ENCODE results near the gene KNTC1.
A peak's percentile ranks its signal among the peaks of the same experiment; 100 is the strongest.

Gene KNTC1

DNA sequence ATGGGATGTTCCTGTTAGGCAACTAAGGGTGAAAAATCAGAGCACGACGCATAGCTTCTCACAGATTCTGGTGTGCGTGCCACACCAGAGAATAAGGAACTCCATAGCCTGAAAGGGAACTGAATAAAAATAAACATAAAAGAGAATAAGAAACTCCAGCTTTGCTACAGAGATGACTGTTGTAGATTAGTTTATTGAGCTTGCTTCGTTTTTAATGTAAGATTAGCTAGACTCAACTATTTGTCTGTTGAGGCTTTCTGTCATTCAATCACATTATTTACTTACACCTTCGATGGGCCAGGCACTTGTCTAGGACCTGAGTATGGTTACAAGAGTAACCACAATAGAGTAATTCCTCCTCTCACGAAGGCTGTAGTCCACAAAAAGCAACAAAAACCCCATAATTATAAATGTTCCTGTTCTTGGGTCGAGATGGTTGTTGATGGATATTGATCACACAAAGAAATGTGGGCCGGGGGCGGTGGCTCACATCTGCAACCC is 25.5 kb upstream of the KNTC1 start (continued):
- TF ChIP-seq PRDM2 (tag by site-specific recombination; IDR thresholded peaks at IDR 0.05; ENCODE audit: borderline replicate concordance) = no peak
- no peak for TF ChIP-seq ZBTB20 (tag by site-specific recombination; IDR thresholded peaks at IDR 0.05)
- TF ChIP-seq ZNF837 (tag by site-specific recombination; IDR thresholded peaks at IDR 0.05) = no peak
- TF ChIP-seq ZNF350 (tag by site-specific recombination; IDR thresholded peaks at IDR 0.05) = no peak
- no peak for TF ChIP-seq ZNF19 (tag by site-specific recombination; IDR thresholded peaks at IDR 0.05; ENCODE audit: low read depth)
- TF ChIP-seq, protein P1, sequence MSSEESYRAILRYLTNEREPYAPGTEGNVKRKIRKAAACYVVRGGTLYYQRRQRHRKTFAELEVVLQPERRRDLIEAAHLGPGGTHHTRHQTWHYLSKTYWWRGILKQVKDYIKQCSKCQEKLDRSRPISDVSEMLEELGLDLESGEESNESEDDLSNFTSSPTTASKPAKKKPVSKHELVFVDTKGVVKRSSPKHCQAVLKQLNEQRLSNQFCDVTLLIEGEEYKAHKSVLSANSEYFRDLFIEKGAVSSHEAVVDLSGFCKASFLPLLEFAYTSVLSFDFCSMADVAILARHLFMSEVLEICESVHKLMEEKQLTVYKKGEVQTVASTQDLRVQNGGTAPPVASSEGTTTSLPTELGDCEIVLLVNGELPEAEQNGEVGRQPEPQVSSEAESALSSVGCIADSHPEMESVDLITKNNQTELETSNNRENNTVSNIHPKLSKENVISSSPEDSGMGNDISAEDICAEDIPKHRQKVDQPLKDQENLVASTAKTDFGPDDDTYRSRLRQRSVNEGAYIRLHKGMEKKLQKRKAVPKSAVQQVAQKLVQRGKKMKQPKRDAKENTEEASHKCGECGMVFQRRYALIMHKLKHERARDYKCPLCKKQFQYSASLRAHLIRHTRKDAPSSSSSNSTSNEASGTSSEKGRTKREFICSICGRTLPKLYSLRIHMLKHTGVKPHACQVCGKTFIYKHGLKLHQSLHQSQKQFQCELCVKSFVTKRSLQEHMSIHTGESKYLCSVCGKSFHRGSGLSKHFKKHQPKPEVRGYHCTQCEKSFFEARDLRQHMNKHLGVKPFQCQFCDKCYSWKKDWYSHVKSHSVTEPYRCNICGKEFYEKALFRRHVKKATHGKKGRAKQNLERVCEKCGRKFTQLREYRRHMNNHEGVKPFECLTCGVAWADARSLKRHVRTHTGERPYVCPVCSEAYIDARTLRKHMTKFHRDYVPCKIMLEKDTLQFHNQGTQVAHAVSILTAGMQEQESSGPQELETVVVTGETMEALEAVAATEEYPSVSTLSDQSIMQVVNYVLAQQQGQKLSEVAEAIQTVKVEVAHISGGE (tag by site-specific recombination; conservative IDR thresholded peaks at IDR 0.05; ENCODE audit: low read depth) = no peak
- TF ChIP-seq ZNF624 (tag by site-specific recombination; IDR thresholded peaks at IDR 0.05) = no peak
- TF ChIP-seq ZNF2 (tag by site-specific recombination; IDR thresholded peaks at IDR 0.05) = no peak

DNA sequence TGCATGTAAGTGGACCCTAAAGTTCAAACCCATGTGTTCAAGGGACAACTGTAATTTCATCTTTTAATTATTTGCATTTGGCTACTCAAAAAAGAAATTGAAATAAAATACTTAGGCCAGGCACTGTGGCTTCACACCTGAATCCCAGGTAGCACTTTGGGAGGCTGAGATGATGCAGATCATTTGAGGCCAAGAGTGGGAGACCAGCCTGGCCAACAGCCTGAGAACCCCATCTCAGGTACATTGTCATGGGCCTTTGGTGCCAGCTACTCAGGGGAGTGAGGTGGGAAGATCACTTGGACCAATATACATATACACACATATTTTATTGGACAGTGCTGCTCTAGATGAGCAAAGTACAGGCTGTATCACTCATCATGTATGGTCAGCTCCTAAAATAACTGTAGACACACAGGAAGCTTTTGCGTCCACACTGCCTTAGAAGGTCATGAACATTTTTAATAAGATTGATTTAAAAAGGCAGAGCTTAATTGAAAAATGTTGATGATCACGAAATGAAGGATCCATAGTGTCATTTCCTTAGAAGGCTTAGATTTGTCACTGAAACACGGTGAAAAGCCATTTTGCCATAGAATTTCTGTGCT is 23.8 kb upstream of the KNTC1 start:
- Histone ChIP-seq H3K27ac (ENCODE audit: extremely low read depth, low read depth, low read length) (no peak overlapping the region), H3K9me3 (ENCODE audit: control insufficient read depth, insufficient read depth, low read depth, low read length) (no peaks in the 10 kb centered on the region), H3K36me3 (ENCODE audit: control insufficient read depth in 2 of 2, insufficient read depth in 1 of 2, low read length in 2 of 2) (peaks cover 40 to 49% of the 10 kb centered on the region in 2 experiments), H3K4me1 (ENCODE audit: control insufficient read depth, insufficient read depth, low read length) (peaks cover 3% of the 10 kb centered on the region; the same call in 1 of the 2 replicates), H3K4me3 (ENCODE audit: low read depth, low read length) (no peak overlapping the region)
- CTCF ChIA-PET = no interaction called here
- POLR2A ChIA-PET = interaction anchor here (0.6 to 1.9 kb wide), 5 partner anchors 9 to 167 kb away, joined by 4 to 6 read pairs (median 5); partner anchors contain the start of genes KNTC1 and RSRC2
- TF ChIP-seq ZNF248 (tag by site-specific recombination; IDR thresholded peaks at IDR 0.05) (no peak), ZNF624 (tag by site-specific recombination; IDR thresholded peaks at IDR 0.05) (no peak), PRDM1 (tag by site-specific recombination; IDR thresholded peaks at IDR 0.05) (no peak), ZNF266 (tag by site-specific recombination; IDR thresholded peaks at IDR 0.05; ENCODE audit: low read depth) (no peak), PBX3 (CRISPR knock-in tag; IDR thresholded peaks at IDR 0.05) (no peak), KLF8 (tag by site-specific recombination; IDR thresholded peaks at IDR 0.05) (peak; percentile 4; the same call in 1 of the 2 replicates), ZNF324 (tag by site-specific recombination; IDR thresholded peaks at IDR 0.05) (no peak), SP2 (tag by site-specific recombination; IDR thresholded peaks at IDR 0.05) (no peak)
- TF ChIP-seq, protein P2, sequence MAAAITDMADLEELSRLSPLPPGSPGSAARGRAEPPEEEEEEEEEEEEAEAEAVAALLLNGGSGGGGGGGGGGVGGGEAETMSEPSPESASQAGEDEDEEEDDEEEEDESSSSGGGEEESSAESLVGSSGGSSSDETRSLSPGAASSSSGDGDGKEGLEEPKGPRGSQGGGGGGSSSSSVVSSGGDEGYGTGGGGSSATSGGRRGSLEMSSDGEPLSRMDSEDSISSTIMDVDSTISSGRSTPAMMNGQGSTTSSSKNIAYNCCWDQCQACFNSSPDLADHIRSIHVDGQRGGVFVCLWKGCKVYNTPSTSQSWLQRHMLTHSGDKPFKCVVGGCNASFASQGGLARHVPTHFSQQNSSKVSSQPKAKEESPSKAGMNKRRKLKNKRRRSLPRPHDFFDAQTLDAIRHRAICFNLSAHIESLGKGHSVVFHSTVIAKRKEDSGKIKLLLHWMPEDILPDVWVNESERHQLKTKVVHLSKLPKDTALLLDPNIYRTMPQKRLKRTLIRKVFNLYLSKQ (tag by site-specific recombination; IDR thresholded peaks at IDR 0.05; ENCODE audit: borderline replicate concordance) = no peak
- TF ChIP-seq, protein P3, sequence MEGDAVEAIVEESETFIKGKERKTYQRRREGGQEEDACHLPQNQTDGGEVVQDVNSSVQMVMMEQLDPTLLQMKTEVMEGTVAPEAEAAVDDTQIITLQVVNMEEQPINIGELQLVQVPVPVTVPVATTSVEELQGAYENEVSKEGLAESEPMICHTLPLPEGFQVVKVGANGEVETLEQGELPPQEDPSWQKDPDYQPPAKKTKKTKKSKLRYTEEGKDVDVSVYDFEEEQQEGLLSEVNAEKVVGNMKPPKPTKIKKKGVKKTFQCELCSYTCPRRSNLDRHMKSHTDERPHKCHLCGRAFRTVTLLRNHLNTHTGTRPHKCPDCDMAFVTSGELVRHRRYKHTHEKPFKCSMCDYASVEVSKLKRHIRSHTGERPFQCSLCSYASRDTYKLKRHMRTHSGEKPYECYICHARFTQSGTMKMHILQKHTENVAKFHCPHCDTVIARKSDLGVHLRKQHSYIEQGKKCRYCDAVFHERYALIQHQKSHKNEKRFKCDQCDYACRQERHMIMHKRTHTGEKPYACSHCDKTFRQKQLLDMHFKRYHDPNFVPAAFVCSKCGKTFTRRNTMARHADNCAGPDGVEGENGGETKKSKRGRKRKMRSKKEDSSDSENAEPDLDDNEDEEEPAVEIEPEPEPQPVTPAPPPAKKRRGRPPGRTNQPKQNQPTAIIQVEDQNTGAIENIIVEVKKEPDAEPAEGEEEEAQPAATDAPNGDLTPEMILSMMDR (tag by site-specific recombination; IDR thresholded peaks at IDR 0.05) = no peak
- TF ChIP-seq, protein P4, sequence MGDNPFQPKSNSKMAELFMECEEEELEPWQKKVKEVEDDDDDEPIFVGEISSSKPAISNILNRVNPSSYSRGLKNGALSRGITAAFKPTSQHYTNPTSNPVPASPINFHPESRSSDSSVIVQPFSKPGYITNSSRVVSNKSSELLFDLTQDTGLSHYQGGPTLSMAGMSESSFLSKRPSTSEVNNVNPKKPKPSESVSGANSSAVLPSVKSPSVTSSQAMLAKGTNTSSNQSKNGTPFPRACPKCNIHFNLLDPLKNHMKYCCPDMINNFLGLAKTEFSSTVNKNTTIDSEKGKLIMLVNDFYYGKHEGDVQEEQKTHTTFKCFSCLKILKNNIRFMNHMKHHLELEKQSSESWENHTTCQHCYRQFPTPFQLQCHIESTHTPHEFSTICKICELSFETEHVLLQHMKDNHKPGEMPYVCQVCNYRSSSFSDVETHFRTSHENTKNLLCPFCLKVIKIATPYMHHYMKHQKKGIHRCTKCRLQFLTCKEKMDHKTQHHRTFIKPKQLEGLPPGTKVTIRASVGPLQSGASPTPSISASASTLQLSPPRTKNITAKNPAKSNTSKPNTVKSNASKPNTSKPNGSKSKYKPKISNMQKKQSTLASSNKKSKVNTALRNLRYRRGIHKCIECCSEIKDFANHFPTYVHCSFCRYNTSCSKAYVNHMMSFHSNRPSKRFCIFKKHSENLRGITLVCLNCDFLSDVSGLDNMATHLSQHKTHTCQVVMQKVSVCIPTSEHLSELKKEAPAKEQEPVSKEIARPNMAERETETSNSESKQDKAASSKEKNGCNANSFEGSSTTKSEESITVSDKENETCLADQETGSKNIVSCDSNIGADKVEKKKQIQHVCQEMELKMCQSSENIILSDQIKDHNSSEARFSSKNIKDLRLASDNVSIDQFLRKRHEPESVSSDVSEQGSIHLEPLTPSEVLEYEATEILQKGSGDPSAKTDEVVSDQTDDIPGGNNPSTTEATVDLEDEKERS (tag by site-specific recombination; IDR thresholded peaks at IDR 0.05) = no peak
